Type B pancreatic cell (in vitro differentiated cells): ENCODE results near the gene HOXA5. TPM values are rescaled to one million over a fixed set of nuclear protein-coding genes. Genes with fewer than 3 reads are reported as not detected.
A peak's percentile ranks its signal among the peaks of the same experiment; 100 is the strongest.

ENCODE experiments used
- DNase-seq: peaks from one replicate; pipeline ENCODE4 v3.0.0; 2021; ENCODE audit warnings: mixed read lengths; ENCODE audit not compliant: unreplicated experiment; ENCODE audit errors: extremely low spot score
- H3K27ac Mint-ChIP-seq: 2 replicates; pipeline ENCODE4 v1.8.0; 2021; ENCODE audit warnings: mild to moderate bottlenecking, mixed read lengths
- H3K27me3 Mint-ChIP-seq: 2 replicates; pipeline ENCODE4 v1.8.0; 2021; ENCODE audit warnings: mixed read lengths
- H3K36me3 Mint-ChIP-seq: 2 replicates; pipeline ENCODE4 v1.8.0; 2021; ENCODE audit warnings: mixed read lengths
- H3K4me1 Mint-ChIP-seq: one replicate; pipeline ENCODE4 v1.8.0; 2021; ENCODE audit warnings: mixed read lengths; ENCODE audit not compliant: unreplicated experiment
- H3K4me3 Mint-ChIP-seq: 2 replicates; pipeline ENCODE4 v1.8.0; 2021; ENCODE audit warnings: mild to moderate bottlenecking, mixed read lengths
- H3K9me3 Mint-ChIP-seq: 2 replicates; pipeline ENCODE4 v1.8.0; 2021; ENCODE audit warnings: mixed read lengths
- CTCF ChIP-seq: fragments of 200-600 bp; sonication (generic); conservative IDR thresholded peaks from 2 replicates; pipeline ENCODE4 v1.5.0; 2021; ENCODE audit warnings: antibody characterized with exemption, mild to moderate bottlenecking
- total RNA-seq: library from RNA; stranded (reverse); gene quantifications from 2 replicates; pipeline ENCODE4 v1.2.1, GENCODE V29; 2021; ENCODE audit warnings: low replicate concordance

The HOXA5 gene
- total RNA-seq, 1 donor from 2014 or later = 77.7 TPM

DNA sequence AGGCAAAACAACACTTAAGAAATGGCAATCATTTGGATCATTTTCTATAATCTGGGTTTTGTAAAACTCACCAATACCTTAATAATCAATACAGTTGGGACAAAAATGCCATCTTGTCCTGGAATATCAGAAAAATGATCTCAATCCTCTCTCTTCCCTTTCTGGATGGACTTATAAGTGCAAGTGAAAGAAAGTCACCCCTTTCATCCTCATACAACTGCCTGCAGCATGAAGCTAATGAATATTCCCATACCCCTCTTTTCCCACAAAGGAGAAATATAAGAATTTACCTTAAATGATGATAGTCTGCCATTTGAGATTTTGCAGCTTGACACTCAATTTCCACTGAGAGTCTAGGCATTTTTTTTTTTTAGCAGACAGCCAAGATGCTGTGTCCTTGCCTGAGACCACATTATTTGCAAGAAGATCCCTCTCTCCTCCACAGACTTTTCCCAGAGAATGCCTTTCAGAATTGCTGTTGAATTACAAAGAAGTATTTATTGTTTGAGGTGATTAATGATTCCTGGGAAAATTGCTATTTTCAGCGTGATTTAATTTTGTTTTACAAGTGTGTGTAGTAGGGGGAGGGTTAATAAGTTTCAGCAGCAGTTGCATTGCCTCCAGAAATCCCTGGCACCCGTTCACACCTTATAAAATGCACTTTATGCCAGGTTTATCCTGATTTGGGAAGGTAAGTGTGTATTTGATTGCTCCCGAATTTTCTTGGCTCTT, 16.7 kb downstream of the HOXA5 start:
- TF ChIP-seq CTCF = no peak
- Mint-ChIP-seq H3K27me3 (peaks cover 43% of the 10 kb centered on the region), H3K4me1 (peaks cover 61% of the 10 kb centered on the region), H3K27ac (peak overlapping the region; percentile 99), H3K9me3 (no peaks in the 10 kb centered on the region), H3K36me3 (peaks cover 37% of the 10 kb centered on the region), H3K4me3 (peak overlapping the region; percentile 91)
- no peak for DNase-seq

DNA sequence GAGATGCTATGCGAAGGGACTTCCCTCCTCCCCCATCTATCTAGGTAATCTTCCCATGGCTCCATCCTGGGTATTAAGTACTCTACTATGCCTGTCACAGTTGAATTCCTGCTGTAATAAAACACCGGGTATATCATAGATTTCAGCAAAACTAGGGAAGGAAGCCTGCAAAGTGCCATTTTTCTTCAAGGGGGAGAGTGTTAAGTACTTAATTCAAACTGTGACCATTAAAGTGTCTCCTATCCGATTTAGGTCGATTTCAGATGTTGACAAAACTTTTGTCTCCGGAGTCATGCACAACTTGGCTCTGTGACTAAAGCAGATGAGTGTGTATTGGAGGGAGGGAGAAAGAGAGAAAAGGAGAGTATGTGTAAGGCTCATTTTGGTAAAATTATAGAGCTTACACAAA, 17.5 kb downstream of the HOXA5 start:
- H3K9me3 Mint-ChIP-seq = no peaks in the 10 kb centered on the region
- H3K4me3 Mint-ChIP-seq = peak overlapping the region; percentile 91
- TF ChIP-seq CTCF = no peak
- peak overlapping the region; percentile 99 for H3K27ac Mint-ChIP-seq
- H3K27me3 Mint-ChIP-seq = peaks cover 41% of the 10 kb centered on the region
- H3K36me3 Mint-ChIP-seq = peaks cover 43% of the 10 kb centered on the region
- peaks cover 56% of the 10 kb centered on the region for H3K4me1 Mint-ChIP-seq
- DNase-seq = no peak

DNA sequence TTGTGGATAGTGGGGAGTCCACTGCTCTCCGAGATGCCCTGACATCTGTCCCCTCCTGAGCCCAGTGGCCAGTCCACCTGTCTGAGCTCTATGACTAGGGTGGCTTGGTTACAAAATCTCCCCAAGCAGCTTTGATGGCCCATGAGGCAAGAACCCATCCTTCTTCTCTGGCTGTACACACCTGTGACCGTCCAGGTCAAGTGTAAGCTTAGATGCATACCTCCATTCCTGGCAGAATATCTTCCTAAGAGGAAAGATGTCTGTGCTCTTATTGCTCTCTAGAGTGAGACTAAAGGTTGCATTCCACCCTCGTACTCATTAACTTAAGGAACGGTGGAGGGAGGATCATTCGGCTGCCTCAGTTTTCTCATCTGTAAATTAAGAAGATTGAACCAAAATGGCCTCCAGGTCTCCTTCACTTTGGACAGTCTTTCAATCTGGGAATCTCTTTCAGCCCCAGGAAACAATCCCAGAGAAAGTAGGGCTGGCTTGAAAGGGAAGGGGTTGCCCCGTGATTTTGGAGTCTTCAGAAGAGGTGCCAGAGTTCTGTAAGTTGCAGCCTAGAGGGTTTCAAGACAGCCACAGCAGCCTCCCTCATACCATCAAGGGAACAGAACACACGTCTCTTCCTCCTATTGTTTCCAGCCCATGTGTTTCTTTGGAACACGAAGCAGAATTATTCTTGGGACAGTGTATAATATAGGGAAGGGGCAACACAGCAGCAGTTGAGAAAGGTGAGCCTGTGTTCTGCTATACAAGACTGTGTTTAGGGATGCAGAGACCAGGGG, 18.4 kb downstream of the HOXA5 start:
- no peak for TF ChIP-seq CTCF
- peaks cover 41% of the 10 kb centered on the region for H3K27me3 Mint-ChIP-seq
- H3K9me3 Mint-ChIP-seq = no peaks in the 10 kb centered on the region
- H3K27ac Mint-ChIP-seq = peak overlapping the region; percentile 99
- DNase-seq = no peak
- H3K36me3 Mint-ChIP-seq = peaks cover 43% of the 10 kb centered on the region
- H3K4me3 Mint-ChIP-seq = peak overlapping the region; percentile 91
- peaks cover 63% of the 10 kb centered on the region for H3K4me1 Mint-ChIP-seq

- Mint-ChIP-seq H3K9me3 (no peaks in the 10 kb centered on the region), H3K36me3 (peaks cover 46% of the 10 kb centered on the region), H3K27ac (peak overlapping the region; percentile 99), H3K4me1 (peaks cover 71% of the 10 kb centered on the region), H3K27me3 (peaks cover 40% of the 10 kb centered on the region), H3K4me3 (peak overlapping the region; percentile 91)
- TF ChIP-seq CTCF = no peak
- peak; percentile 85 for DNase-seq
Observed at GRCh38 chr7:27124096-27124901, 19.2 kb downstream of the HOXA5 start.

DNA sequence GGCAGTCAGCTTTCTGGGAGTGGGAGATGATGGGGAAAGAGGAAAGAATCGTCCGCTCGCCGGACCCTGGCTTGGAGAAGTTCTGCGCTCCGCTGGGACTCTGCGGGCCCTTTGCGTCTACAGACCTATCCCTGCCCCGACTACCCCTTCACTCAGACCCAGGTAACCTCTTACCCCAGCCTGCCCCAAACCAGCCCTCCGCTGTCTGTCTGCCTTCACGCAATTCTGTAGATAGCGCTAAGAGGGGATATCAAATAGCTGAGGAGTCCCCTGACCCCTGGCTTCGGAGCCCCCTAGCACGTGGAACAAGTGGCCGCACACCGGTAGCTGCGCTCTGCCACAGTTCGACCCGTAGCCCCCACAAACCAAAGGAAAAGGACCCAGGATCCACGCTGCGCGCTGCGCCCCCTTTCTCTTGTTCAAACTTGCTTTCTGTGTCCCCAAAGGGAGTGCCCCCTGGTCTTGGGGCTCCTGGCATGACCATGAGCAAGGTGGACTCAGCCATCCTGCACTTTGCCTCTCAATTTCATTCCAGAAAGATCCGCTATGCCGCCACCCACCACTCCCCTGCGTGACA, 19.9 kb downstream of the HOXA5 start:
- Mint-ChIP-seq H3K9me3 (no peaks in the 10 kb centered on the region), H3K27me3 (peaks cover 38% of the 10 kb centered on the region), H3K4me3 (peak overlapping the region; percentile 91), H3K4me1 (peaks cover 70% of the 10 kb centered on the region), H3K36me3 (peaks cover 44% of the 10 kb centered on the region), H3K27ac (peak overlapping the region; percentile 99)
- DNase-seq = peak; percentile 69
- no peak for TF ChIP-seq CTCF
